GM21717 (cell line): ENCODE measurements around the gene LILRB2.
"Not testable (repeated sequence)": the region's sequence is repeated elsewhere in the genome, so short reads cannot be mapped to it uniquely, and the experiment has no call there.

Experiments used
- ATAC-seq: cut with Tn5 transposase; IDR thresholded peaks from one replicate; pipeline ENCODE4 v1.9.1; 2021; ENCODE audit warnings: mild to moderate bottlenecking, moderate library complexity; ENCODE audit not compliant: unreplicated experiment

Gene LILRB2

GRCh38 chr19:54281007-54281728 is at the start of gene LILRB2:
Gene LILRB2, minus strand, starts transcription at chr19:54281110. Its CDS starts 614 bp downstream, at chr19:54280496.
- no peak for ATAC-seq

GRCh38 chr19:54329476-54330165 is 48.7 kb upstream of the LILRB2 start:
- no peak for ATAC-seq

GRCh38 chr19:54328781-54329180 is 47.9 kb upstream of the LILRB2 start:
- ATAC-seq, result not testable (repeated sequence)

GRCh38 chr19:54325631-54326030 is 44.7 kb upstream of the LILRB2 start:
- ATAC-seq, result no peak

- ATAC-seq, result no peak
These were observed 44.3 kb upstream of the LILRB2 start for GRCh38 chr19:54325194-54325621.

GRCh38 chr19:54324071-54324470 is 43.2 kb upstream of the LILRB2 start:
- no peak for ATAC-seq

- not testable (repeated sequence) for ATAC-seq
These were observed 42.0 kb upstream of the LILRB2 start for GRCh38 chr19:54322934-54323333.

- not testable (repeated sequence) for ATAC-seq
These were observed 41.4 kb upstream of the LILRB2 start for GRCh38 chr19:54322295-54322694.

GRCh38 chr19:54319892-54320670 is 39.2 kb upstream of the LILRB2 start:
- ATAC-seq, result no peak

- ATAC-seq, result no peak
These were observed 38.1 kb upstream of the LILRB2 start for GRCh38 chr19:54319049-54319448.

GRCh38 chr19:54317965-54318240 is 37.0 kb upstream of the LILRB2 start:
- no peak for ATAC-seq

GRCh38 chr19:54317108-54317964 is 36.4 kb upstream of the LILRB2 start:
- no peak for ATAC-seq

- no peak for ATAC-seq
These were observed 35.8 kb upstream of the LILRB2 start for GRCh38 chr19:54316746-54317107.

GRCh38 chr19:54315956-54316355 is 35.0 kb upstream of the LILRB2 start:
- no peak for ATAC-seq

GRCh38 chr19:54312436-54313377 is 31.8 kb upstream of the LILRB2 start, which contains the start of gene LILRA5:
Gene LILRA5, minus strand, starts transcription at chr19:54313166. Its CDS starts 147 bp downstream, at chr19:54313019.
- no peak for ATAC-seq

GRCh38 chr19:54312011-54312410 is 31.1 kb upstream of the LILRB2 start:
- ATAC-seq, result no peak

GRCh38 chr19:54311486-54311885 is 30.6 kb upstream of the LILRB2 start:
- no peak for ATAC-seq

- ATAC-seq, result no peak
These were observed 29.6 kb upstream of the LILRB2 start for GRCh38 chr19:54310543-54310942.

- ATAC-seq, result no peak
These were observed 28.9 kb upstream of the LILRB2 start for GRCh38 chr19:54309811-54310210.
